Stimulated activated CD8-positive, alpha-beta memory T cell treated with anti-CD3 and anti-CD28 coated beads, Interleukin-15, amount 100 ng/mL, for 24 hours (primary cell): Measurements from ENCODE around the gene TRIM69.
"Not testable (repeated sequence)": the region's sequence is repeated elsewhere in the genome, so short reads cannot be mapped to it uniquely, and the experiment has no call there.

ENCODE experiments used
- DNase-seq: peaks from one replicate; pipeline ENCODE4 v3.0.0-alpha.2; 2020; ENCODE audit warnings: low read depth

TRIM69 gene

DNA sequence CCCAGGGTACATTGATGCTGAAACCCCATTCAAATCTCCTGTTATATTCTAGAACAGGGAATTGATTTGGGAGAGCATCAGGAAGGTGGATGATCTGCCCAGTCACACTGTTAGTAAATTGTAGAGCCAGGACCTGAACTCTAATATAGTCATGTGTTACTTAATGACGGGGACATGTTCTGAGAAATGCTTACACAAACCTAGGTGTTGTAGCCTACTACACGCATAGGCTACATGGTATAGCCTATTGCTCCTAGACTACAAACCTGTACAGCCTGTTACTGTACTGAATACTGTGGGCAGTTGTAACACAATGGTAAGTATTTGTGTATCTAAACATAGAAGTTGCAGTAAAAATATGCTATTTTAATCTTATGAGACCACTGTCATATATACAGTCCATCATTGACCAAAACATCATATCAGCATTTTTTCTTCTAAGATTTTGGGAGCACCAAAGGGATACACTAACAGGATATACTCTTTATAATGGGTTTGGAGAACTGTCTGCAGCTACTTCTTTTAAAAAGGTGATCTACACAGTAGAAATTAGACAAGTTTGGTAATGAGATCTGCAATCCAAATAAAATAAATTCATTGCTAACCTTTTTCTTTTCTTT is 19.2 kb upstream of the TRIM69 start:
- DNase-seq, result no peak

DNA sequence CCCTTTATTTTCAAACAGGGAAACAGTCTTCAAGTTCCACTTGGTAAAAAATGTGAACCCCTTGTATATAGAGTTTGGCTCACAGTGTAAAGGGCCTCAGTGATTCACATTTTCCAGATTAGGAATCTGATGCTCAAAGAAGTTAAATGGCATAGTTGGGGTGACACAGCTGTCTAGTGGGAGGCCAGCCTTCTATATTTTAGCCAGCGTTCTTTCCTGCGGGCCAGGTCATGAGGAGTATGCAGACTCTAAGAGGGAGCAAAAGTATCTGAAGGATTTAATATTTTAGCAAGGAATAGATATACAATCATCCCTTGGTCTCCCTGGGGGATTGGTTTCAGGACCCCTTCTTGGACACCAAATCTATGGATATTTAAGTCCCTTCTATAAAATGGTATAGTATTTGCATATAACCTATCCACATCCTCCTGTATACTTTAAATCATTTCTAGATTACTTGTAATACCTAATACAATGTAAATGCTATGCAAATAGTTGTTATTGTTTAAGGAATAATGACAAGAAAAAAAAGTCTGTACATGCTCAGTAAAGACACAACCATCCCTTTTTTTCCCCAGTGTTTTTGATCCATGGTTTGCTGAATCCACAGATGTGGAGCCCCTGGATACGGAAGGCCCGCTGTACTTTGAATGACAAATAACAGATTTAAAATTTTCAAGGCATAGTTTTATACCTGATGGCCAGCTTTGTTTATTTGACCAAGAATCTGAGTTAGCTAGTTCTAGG is 18.0 kb upstream of the TRIM69 start:
- no peak for DNase-seq

DNA sequence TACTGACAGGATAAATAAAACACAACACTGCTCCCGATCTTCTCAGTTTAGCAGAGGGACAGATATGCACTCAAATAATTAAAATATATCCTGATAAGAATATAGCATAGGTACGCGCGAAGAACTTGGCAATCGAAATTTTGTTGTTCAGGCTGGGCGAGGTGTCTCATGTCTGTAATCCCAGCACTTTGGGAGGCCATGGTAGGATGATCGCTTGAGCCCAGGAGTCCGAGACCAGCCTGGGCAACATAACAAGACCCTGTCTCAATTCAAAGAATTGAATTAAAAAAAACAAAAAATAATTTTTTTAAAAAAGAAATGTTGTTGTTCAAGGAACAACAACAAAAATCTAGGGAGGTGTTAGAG is 17.4 kb upstream of the TRIM69 start:
- no peak for DNase-seq

DNA sequence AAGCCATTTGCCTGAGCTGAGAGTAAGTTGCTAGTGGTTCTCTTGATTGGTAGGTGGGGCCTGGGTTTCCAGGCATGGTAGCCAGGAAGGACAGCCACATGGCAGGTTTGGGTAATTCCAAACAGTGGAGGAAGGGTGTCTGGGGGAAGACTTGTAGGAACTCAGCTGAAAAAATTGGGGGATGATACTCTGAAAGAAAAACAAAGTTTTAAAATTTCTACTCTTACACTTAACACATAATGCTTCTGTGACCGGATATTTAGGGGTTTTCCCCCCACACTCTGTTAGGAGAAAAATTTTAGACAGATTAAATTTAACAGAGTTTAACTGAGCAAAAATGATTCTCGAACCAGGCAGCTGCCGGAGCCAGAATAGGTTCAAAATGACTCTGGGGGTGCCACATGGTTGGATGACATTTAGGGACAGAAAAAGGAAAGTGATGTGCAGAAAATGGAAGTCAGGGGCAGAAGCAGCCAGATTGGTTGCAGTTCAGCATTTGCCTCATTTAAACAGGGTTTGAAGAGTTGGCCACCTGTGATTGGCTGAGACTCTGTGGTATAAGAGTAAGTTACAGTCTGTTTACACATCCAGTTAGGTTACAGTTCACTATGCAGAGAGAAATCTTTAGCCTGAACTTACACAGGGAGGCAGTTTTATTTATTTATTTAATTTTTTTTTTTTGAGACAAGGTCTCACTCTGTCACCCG is 16.9 kb upstream of the TRIM69 start:
- DNase-seq, result no peak

DNA sequence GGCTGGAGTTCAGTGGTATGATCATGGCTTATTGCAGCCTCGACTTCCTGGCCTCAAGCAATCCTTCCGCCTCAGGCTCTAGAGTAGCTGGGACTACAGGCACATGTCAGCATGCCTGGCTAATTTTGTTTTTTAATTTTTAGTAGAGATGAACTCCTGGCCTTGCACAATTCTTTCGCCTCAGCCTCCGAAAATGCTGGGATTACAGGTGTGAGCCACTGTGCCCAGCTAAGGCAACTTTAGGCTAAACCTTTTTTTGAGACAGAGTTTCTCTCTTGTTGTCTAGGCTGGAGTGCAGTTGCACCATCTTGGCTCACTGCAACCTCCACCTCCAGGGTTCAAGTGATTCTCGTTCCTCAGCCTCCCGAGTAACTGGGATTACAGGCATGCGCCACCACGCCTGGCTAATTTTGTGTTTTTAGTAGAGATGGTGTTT is 16.3 kb upstream of the TRIM69 start:
- not testable (repeated sequence) for DNase-seq

DNA sequence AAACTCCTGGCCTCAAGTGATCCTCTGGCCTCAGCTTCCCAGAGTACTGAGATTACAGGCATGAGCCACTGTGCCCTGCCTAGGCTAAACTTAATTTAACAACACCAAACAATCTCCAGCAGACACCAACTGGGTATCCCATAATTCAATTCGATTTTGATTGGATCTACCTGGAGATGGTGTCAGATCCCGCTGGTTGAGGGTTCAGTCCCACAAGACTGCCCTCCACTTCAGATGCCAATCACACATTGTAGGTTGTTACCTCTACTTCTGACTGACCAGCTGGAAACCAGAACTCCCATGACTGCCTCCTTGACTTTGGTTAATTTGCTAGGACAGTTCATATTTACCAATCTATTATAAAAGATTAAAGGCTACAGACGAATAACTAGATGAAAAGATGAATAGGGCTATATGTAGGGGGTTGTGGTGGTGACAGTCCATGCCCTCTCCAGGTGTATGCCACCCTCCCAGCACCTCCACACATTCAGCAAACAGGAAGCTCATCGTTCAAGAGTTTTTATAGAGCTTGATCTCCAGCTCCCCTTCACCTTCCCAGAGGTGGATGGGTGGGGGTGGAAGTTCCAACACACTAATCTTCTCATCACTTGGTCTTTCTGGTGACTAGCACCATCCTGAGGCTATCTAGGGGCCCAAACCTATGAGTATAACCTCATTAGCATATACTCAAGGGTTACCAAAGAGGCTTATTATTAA is 15.7 kb upstream of the TRIM69 start:
- no peak for DNase-seq

DNA sequence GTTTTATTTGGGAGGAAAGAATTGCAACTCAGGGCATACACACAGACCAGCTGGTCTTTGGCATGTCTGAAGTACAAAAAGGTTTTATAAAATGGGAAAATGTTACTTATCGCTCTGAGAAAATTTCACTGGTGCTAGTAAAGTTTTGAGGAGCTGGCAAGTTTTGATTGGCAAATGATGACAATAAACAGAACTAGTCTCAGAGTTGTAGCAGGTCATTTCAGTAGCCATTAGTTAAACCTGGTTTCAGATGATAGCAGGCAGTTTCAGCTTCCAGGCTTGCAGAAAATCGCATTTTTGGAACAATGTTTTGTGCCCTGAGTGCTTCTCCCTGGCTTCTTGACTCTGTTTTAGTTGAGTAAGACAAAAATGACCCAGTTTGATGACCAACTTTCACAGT is 14.3 kb upstream of the TRIM69 start:
- DNase-seq, result no peak

DNA sequence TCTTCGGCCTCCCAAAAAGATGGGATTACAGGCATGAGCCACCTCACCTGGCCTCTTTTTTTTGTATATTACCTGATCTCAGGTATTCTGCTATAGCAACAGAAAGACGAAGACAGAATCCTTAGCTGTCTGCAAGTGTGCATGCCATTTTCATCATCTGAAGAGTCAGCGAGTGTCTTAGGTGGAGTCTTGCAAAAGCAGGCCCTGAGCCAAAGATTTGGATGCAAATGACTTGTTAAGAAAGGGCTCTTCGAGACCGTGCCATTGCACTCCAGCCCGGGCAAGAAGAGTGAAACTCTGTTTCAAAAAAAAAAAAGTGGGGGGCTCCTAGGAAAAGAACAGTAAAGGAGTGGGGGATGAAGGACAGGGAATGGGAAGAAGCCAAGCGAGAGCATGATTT is 10.2 kb upstream of the TRIM69 start:
- DNase-seq, result no peak

DNA sequence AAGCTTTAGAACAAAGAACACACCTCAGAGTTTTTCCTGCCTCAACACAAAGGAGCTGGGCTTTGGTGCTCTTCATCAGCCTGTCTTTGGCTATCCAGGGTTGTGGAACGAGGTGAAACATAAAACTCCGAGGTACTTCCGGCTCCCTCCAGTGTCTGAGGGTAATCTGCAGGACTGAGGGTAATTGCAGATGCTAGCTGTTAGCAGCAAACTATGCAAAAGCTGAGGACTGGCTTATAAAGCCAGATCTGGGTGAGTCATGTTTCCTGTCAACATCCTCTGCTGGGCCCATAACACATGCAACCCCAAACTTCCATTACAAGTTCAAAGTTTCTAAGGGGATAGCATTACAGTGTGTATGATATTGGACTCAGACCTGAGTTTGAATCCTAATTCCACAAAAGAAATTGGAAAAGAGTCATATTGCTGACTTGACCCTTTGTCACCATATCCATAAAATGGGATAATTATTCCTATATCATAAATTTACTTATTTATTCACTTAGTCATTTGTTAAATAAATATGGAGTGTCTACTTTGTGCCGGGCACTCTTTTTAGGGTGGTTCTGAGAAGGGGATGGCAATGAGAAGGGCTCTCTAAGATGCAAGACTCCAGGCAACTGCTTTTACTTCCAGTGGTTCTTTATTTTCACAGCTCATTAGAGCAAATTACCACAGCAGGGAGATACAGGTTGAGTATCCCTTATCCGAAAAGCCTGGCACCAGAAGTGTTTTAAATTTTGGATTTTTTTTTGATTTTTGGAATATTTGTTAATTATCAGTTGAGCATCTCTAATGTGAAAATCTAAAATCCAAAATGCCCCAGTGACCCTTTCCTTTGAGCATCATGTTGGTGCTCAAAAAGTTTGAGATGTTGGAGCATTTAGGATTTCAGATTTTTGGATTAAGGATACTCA is 9.5 kb upstream of the TRIM69 start:
- DNase-seq, result no peak

DNA sequence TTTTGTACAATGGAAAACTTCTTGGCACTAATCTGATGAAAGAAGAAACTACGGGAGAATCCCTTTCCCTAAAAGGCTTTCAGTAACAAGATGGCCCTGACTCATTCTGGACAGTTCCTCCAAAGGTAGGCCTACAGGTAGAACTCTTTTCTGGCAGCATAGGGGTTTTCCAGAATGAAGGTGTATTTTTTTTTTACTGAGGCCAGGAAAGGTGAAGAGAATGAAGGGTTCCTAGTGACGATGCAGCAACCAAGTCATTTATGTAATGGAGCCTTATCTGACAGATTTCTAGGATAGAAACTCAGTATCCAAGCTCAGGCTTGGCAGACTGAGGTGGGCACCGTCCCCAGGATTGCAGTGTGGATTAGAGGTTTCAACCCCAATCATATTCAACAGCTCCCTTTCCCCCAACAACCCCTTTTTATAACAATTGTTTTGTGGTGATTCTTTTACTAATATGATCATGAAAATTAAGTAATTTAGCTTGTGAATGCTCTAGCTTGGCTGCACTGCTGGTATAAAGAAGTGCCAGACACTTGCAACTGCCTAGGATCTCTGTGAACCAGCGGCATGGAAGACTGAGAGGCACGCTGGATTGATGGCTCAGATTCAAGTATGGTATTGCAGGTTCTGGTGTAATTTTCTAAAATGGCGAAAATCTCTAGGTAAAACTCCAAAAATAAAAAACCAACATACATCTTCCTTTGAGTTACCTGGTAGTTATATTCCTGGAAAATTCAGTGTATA is 8.7 kb upstream of the TRIM69 start:
- DNase-seq, result no peak

DNA sequence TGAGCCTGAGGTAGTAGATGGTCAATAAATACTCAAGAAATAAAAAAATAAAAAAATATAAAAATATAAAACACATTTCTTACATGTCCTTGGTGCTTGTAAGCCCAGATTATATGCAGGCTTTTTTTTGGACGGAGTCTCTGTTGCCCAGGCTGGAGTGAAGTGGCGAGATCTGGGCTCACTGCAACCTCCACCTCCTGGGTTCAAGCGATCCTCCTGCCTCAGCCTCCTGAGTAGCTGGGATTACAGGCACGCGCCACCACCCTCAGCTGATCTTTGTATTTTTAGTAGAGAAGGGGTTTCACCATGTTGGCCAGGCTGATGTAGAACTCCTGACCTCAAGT is 8.1 kb upstream of the TRIM69 start:
- not testable (repeated sequence) for DNase-seq

DNA sequence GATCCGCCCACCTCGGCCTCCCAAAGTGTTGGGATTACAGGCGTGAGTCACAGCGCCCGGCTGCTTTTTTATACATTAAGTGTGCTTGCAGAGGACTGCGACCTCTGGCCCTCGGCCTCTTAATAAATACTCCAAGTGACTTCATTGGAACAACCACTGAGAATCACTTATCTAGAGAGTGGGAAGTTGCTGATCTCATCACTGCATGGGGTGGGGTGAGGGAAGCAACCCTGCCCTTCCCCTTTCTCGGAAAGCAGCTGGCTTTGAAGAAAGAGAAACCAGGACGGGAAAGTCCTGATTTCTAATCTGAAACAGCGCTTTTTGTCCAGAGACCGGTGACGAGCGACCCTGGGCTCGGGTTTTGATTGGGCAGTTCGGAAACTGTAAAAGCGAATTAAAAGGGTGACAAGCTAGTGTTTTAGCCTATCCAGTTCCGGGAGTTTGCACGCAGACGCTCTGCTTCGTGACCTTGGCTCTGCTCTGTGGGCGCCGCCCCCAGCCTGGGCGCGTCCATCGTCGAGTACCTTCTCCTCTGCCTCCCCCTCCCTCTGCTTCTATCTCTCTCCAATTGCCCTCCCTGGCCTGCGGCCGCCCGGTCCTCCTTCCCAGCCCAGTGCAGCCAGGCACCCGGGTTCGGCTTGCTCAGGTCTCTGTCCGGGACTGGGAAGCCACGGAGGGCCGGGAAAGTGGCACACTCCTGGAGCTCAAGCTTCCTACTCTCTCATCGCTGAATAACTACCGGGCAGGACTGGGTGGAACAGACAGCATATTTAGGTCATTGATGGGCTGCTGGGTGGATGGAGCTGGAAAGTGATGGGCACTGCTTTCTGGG is 7.5 kb upstream of the TRIM69 start:
- DNase-seq, result peak; percentile 70

DNA sequence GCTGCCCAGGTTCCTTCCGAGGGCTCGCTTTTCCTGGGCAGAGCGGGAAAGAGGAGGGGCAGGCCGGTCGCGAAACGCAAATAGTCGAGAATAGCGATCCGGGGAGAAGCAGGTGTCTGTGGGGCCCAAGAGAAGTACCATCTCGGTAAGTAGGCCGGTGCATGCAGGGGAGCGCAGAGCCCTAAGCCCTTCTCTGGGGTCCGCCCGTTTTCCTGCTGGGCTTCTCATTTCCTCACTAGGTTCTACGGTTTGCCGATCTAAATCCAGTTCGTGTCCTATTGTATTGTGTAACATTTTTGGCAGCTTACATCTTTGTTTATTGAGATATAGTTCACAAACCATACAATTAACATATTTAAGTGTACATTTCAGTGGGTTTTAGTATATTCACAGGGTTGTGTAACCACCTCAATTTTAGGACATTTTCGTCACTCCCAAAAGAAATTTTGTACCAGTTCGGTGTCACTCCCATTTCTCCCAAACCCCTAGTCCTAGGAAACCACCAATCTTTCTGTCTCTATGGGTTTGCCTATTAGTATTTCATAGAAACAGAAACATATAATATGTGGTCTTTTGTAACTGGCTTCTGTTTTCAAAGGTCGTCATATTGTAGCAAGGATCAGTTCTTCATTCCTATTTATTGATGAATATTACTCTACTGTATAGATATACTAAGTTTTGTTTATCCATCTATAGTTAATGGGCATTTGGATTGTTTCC is 6.8 kb upstream of the TRIM69 start:
- DNase-seq, result no peak

DNA sequence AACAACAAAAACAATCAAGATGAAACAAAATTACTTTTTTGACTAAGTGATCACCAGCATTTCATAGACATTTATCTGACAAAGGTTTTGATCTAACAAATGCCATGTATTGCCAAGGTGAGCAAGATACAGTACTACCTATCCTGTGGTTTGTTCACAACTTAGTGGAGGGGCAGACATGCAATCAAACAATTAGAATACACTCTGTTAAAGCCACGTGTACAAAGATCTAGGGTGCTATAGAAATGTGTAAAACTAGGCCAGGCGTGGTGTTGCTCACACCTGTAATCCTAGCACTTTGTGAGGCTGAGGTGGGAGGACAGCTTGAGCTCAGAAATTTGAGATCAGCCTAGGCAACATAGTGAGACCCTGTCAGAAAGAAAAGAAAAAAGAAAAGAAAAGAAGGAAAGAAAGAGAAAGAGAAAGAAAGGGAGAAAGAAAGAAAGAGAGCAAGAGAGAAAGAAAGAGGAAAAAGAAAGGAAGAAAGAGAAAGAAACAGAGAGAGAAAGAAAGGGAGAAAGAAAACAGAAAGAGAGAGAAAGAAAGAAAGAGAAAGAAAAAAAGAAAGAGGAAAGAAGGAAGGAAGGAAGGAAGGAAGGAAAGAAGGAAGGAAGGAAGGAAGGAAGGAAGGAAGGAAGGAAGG is 1.4 kb upstream of the TRIM69 start:
- DNase-seq, result no peak

DNA sequence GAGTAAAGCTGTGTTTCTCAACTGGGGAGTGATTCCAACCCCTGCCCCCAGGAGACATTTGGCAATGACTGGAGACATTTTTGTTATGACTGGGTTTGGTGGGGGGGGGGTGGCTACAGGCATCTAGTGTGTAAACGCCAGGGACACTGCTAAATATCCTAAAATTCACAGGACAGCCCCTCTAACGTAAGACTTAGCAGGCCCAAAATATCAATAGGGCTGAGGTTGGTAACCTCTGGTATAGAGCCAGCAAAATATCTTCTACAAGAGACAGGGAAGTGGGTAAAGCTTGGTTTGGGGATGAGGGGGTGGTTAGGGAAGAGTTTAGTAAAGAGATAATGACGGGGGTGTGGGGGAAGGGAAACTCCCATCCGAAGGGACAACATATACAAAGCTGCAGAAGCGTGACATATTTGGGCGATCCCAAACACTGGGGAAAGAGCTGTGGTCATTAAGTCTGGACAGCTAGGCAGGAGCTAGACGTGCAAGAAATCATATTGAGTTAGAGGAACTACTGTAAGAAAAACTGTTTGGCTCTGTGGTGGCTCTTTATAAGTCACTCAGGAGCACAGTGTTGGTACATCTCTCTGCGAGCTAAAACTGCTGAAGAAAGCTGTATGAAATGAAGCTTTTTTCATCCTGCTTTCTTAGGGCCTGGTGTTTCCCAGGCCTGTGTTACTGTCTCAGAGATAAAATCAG is 697 bp upstream of the TRIM69 start:
- DNase-seq, result no peak

DNA sequence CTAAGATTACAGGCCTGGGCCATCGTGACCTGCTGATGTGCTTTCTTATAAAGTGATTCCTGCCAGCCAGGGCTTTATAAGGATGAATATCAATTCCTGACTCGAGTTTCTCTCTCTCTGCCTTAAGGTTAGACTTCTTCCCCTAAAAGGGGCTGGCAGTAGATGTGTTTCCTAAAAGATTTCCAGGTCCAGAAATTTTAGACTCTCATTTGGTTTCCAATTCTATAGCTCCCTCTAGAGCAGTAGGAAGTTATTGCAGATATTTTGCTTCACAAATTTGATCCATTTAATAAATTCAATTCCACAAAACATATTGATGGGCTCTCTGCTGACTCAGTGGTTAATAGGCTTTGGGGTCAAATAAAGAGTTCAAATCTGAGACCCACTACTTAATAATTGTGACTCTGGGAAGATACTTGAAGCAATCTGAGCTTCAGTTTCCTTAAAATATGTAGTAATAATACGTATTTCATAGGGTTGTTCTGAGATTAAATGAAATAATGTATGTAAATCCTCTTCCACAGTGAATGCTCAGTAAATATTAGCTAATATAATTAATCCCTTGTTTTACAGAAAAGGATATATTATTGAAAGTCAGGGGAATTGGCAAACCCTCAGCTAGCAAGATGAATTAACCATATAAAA is 2.1 kb downstream of the TRIM69 start:
- no peak for DNase-seq

DNA sequence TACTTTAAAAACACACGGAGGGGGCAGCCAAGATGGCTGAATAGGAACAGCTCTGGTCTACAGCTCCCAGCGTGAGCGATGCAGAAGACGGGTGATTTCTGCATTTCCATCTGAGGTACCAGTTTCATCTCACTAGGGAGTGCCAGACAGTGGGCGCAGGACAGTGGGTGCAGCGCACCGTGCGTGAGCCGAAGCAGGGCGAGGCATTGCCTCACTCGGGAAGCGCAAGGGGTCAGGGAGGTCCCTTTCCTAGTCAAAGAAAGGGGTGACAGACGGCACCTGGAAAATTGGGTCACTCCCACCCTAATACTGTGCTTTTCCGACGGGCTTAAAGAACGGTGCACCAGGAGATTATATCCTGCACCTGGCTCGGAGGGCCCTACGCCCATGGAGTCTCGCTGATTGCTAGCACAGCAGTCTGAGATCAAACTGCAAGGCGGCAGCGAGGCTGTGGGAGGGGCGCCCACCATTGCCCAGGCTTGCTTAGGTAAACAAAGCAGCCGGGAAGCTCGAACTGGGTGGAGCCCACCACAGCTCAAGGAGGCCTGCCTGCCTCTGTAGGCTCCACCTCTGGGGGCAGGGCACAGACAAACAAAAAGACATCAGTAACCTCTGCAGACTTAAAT is 3.0 kb downstream of the TRIM69 start:
- not testable (repeated sequence) for DNase-seq
